Skeletal muscle tissue (tissue), 4 donors: ENCODE data around the gene TTC34. TPM values are rescaled to one million over a fixed set of nuclear protein-coding genes. Genes with fewer than 3 reads are reported as not detected.
"Not testable (repeated sequence)": the region's sequence is repeated elsewhere in the genome, so short reads cannot be mapped to it uniquely, and the experiment has no call there.

Experiments used
- H3K27ac ChIP-seq: one replicate; pipeline ENCODE4 v1.7.0; 2013; ENCODE audit warnings: mild to moderate bottlenecking, low read depth, low read length, inconsistent platforms
- H3K27me3 ChIP-seq, 3 donors: one replicate each; pipeline ENCODE4 v1.7.0; 2013; ENCODE audit warnings: low read length in 3 of 3; ENCODE audit not compliant: control insufficient read depth in 3 of 3, insufficient read depth in 3 of 3
- H3K36me3 ChIP-seq, 3 donors: one replicate each; pipeline ENCODE4 v1.7.0; 2013; ENCODE audit warnings: low read length in 3 of 3; ENCODE audit not compliant: control insufficient read depth in 3 of 3, insufficient read depth in 3 of 3
- H3K4me1 ChIP-seq, 3 donors: one replicate each; pipeline ENCODE4 v1.7.0; 2013; ENCODE audit warnings: low read length in 3 of 3, mild to moderate bottlenecking in 3 of 3; ENCODE audit not compliant: control insufficient read depth in 3 of 3, insufficient read depth in 3 of 3
- H3K4me3 ChIP-seq, 3 donors: one replicate each; pipeline ENCODE4 v1.7.0; 2013; ENCODE audit warnings: low read length in 3 of 3
- H3K9ac ChIP-seq, 3 donors: one replicate each; pipeline ENCODE4 v1.7.0; 2013; ENCODE audit warnings: low read length in 3 of 3, mild to moderate bottlenecking in 3 of 3, moderate library complexity in 2 of 3, low read depth in 1 of 3
- H3K9me3 ChIP-seq, 3 donors: one replicate each; pipeline ENCODE4 v1.7.0; 2013; ENCODE audit warnings: low read length in 3 of 3; ENCODE audit not compliant: control insufficient read depth in 3 of 3
- total RNA-seq: library from RNA; depleted of rRNA; stranded (reverse); fragments of >200 nt; gene quantifications from one replicate; pipeline ENCODE4 v1.2.3, GENCODE V29; 2014
- donor health status: Osteomylitis.

Gene TTC34
- total RNA-seq, 1 donor from 2014 or later = under 0.01 TPM

- not testable (repeated sequence) for H3K27ac ChIP-seq, H3K27me3 ChIP-seq, H3K4me3 ChIP-seq, H3K9ac ChIP-seq, H3K9me3 ChIP-seq, H3K4me1 ChIP-seq, H3K36me3 ChIP-seq
Observed at GRCh38 chr1:2748626-2749025, 52.9 kb downstream of the TTC34 start.

GRCh38 chr1:2694796-2695195 lies 106.7 kb downstream of the TTC34 start:
- not testable (repeated sequence) for H3K36me3 ChIP-seq

GRCh38 chr1:2690180-2690579 lies 111.3 kb downstream of the TTC34 start:
- H3K27ac ChIP-seq, H3K9ac ChIP-seq, H3K36me3 ChIP-seq, H3K4me3 ChIP-seq, H3K4me1 ChIP-seq, H3K27me3 ChIP-seq, H3K9me3 ChIP-seq: not testable (repeated sequence)

More at GRCh38 chr1:2694796-2695195, 106.7 kb downstream of the TTC34 start:
- not testable (repeated sequence) for H3K9ac ChIP-seq, H3K4me3 ChIP-seq, H3K27me3 ChIP-seq, H3K4me1 ChIP-seq, H3K9me3 ChIP-seq, H3K27ac ChIP-seq

GRCh38 chr1:2688336-2688665 lies 113.2 kb downstream of the TTC34 start:
- not testable (repeated sequence) for H3K36me3 ChIP-seq, H3K27me3 ChIP-seq, H3K27ac ChIP-seq, H3K4me3 ChIP-seq, H3K4me1 ChIP-seq, H3K9ac ChIP-seq, H3K9me3 ChIP-seq

GRCh38 chr1:2687638-2688335 lies 113.7 kb downstream of the TTC34 start:
- H3K4me3 ChIP-seq, H3K36me3 ChIP-seq, H3K27ac ChIP-seq: not testable (repeated sequence)

GRCh38 chr1:2687174-2687591 lies 114.3 kb downstream of the TTC34 start:
- not testable (repeated sequence) for H3K4me1 ChIP-seq, H3K9ac ChIP-seq, H3K36me3 ChIP-seq, H3K27me3 ChIP-seq, H3K4me3 ChIP-seq, H3K27ac ChIP-seq, H3K9me3 ChIP-seq

More at GRCh38 chr1:2687638-2688335, 113.7 kb downstream of the TTC34 start:
- H3K9ac ChIP-seq, H3K9me3 ChIP-seq, H3K27me3 ChIP-seq, H3K4me1 ChIP-seq: not testable (repeated sequence)

GRCh38 chr1:2686091-2686863 lies 115.2 kb downstream of the TTC34 start:
- H3K4me1 ChIP-seq, H3K9ac ChIP-seq, H3K4me3 ChIP-seq, H3K27me3 ChIP-seq, H3K9me3 ChIP-seq, H3K36me3 ChIP-seq, H3K27ac ChIP-seq: not testable (repeated sequence)

- H3K27me3 ChIP-seq, H3K4me1 ChIP-seq, H3K9ac ChIP-seq, H3K9me3 ChIP-seq, H3K4me3 ChIP-seq, H3K27ac ChIP-seq, H3K36me3 ChIP-seq: not testable (repeated sequence)
Observed at GRCh38 chr1:2685671-2686070, 115.8 kb downstream of the TTC34 start.

- H3K4me3 ChIP-seq = not testable (repeated sequence)
Observed at GRCh38 chr1:2684878-2685277, 116.6 kb downstream of the TTC34 start.

GRCh38 chr1:2684000-2684399 lies 117.5 kb downstream of the TTC34 start:
- not testable (repeated sequence) for H3K36me3 ChIP-seq, H3K4me1 ChIP-seq, H3K9me3 ChIP-seq, H3K27ac ChIP-seq, H3K9ac ChIP-seq, H3K27me3 ChIP-seq
- H3K4me3 ChIP-seq = peak overlapping the region in 1 of 3 donors; percentile 41

More at GRCh38 chr1:2684878-2685277, 116.6 kb downstream of the TTC34 start:
- H3K9ac ChIP-seq, H3K27me3 ChIP-seq, H3K36me3 ChIP-seq, H3K9me3 ChIP-seq, H3K4me1 ChIP-seq, H3K27ac ChIP-seq: not testable (repeated sequence)
